ENCODE data around the gene AGXT. TPM values are rescaled to one million over a fixed set of nuclear protein-coding genes. Genes with fewer than 3 reads are reported as not detected.

AGXT gene
- total RNA-seq, 1 experiment from 2014 or later, result 0.20 TPM

DNA sequence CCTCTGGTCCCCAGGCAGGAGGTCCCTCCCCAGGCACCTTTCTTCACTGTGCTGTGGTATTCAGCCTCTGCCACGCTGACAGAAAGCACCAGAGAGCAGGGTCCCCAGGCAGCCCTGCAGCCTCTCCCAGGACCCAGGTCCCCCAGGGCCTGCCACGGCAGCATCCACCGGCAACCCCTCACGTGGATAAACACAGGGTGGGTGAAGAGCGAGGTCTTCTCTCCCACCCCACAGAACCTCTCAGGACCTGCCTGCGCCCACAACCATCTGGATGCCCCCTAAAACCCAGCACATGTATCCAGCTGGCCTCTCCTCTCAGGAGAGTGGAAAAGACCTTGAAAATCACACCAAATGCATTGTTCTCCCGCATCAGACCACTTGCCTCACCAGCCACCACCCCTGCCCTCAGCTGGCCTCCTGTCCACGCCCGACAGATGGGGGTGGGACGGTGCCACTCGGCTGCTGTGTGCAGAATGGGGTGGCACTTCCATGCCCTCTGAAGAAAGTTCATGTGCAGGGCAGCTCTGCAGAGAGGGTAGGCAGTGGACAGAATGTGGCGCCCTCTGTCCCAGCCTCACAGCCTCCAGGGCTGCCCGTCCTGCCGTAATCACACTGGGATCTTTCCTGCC lies 33.5 kb downstream of the AGXT start:
- no peaks in the 10 kb centered on the region for H3K27me3 ChIP-seq (replicated peaks; ENCODE audit: control insufficient read depth, insufficient read depth, low read length)
- TF ChIP-seq, protein P1, sequence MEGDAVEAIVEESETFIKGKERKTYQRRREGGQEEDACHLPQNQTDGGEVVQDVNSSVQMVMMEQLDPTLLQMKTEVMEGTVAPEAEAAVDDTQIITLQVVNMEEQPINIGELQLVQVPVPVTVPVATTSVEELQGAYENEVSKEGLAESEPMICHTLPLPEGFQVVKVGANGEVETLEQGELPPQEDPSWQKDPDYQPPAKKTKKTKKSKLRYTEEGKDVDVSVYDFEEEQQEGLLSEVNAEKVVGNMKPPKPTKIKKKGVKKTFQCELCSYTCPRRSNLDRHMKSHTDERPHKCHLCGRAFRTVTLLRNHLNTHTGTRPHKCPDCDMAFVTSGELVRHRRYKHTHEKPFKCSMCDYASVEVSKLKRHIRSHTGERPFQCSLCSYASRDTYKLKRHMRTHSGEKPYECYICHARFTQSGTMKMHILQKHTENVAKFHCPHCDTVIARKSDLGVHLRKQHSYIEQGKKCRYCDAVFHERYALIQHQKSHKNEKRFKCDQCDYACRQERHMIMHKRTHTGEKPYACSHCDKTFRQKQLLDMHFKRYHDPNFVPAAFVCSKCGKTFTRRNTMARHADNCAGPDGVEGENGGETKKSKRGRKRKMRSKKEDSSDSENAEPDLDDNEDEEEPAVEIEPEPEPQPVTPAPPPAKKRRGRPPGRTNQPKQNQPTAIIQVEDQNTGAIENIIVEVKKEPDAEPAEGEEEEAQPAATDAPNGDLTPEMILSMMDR (IDR thresholded peaks at IDR 0.05; ENCODE audit: insufficient read depth in 1 of 2, low read depth in 1 of 2, low read length in 1 of 2, severe bottlenecking in 1 of 2, unreplicated experiment in 1 of 2), result no peak
- peak overlapping the region; percentile 63 for H3K27ac Mint-ChIP-seq (ENCODE audit: unreplicated experiment)
- no peaks in the 10 kb centered on the region for H3K9me3 ChIP-seq
- intact Hi-C loops (cut with micrococcal nuclease; ENCODE audit: unreplicated experiment), result loop anchor here (2.0 kb wide), 1 partner anchor 45 kb away; no protein-coding TSS in a partner anchor
- DNase-seq, result no peak
- no TSS peak for BruUV-seq (replicated peaks)
- CTCF ChIA-PET, result interaction anchor here (1.0 to 1.4 kb wide), 4 partner anchors 12 to 248 kb away, joined by 3 to 6 read pairs (median 3); partner anchors contain the start of gene PASK
- POLR2A ChIA-PET, result no interaction called here
- no peaks in the 10 kb centered on the region for H3K27me3 Mint-ChIP-seq (ENCODE audit: insufficient read depth, unreplicated experiment)
- H3K4me1 Mint-ChIP-seq (ENCODE audit: low read depth, unreplicated experiment), result peaks cover 26% of the 10 kb centered on the region
- H3K4me3 Mint-ChIP-seq (ENCODE audit: unreplicated experiment), result no peak overlapping the region
- H3K36me3 Mint-ChIP-seq (ENCODE audit: insufficient read depth, unreplicated experiment), result peaks cover 15% of the 10 kb centered on the region
- no peaks in the 10 kb centered on the region for H3K9me3 Mint-ChIP-seq (ENCODE audit: unreplicated experiment)
- no peaks in the 10 kb centered on the region for H3K36me3 ChIP-seq (ENCODE audit: control insufficient read depth, insufficient read depth, low read length)
- no peak overlapping the region for H3K4me3 ChIP-seq (ENCODE audit: low read depth, low read length)
- peaks cover 31% of the 10 kb centered on the region for H3K4me1 ChIP-seq

DNA sequence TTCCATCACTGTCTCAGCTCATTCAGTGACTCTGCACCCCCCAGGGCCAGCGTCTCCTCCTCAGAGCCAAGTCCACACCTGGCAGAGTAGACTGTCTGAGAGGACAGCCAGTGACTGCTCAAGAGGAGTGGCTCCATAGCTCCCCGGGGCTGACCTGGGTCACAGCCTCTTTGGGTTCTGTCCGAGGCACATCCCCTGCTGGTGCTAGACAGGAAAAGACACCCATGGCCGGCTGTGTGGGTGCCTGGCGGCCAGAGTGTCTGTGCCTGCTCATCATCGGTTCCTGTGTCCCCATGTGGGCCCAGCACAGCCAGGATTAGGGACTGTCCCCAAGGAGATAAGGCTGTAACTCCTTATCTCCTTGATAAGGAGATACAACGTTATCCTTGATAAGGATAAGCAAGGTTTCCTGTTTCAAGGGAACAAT lies 34.0 kb downstream of the AGXT start:
- BruUV-seq (replicated peaks), result no TSS peak
- Mint-ChIP-seq H3K4me3 (ENCODE audit: unreplicated experiment) (no peak overlapping the region), H3K9me3 (ENCODE audit: unreplicated experiment) (no peaks in the 10 kb centered on the region), H3K27ac (ENCODE audit: unreplicated experiment) (peak overlapping the region; percentile 63), H3K27me3 (ENCODE audit: insufficient read depth, unreplicated experiment) (no peaks in the 10 kb centered on the region), H3K36me3 (ENCODE audit: insufficient read depth, unreplicated experiment) (peaks cover 15% of the 10 kb centered on the region), H3K4me1 (ENCODE audit: low read depth, unreplicated experiment) (peaks cover 21% of the 10 kb centered on the region)
- no peaks in the 10 kb centered on the region for H3K9me3 ChIP-seq
- CTCF ChIA-PET, result interaction anchor here (1.0 to 1.4 kb wide), 4 partner anchors 12 to 247 kb away, joined by 3 to 6 read pairs (median 3); partner anchors contain the start of gene PASK
- H3K36me3 ChIP-seq (ENCODE audit: control insufficient read depth, insufficient read depth, low read length), result no peaks in the 10 kb centered on the region
- peaks cover 25% of the 10 kb centered on the region for H3K4me1 ChIP-seq
- H3K4me3 ChIP-seq (ENCODE audit: low read depth, low read length), result no peak overlapping the region
- TF ChIP-seq, protein P1 (IDR thresholded peaks at IDR 0.05; ENCODE audit: insufficient read depth in 1 of 2, low read depth in 1 of 2, low read length in 1 of 2, severe bottlenecking in 1 of 2, unreplicated experiment in 1 of 2), result no peak
- intact Hi-C loops (cut with micrococcal nuclease; ENCODE audit: unreplicated experiment), result loop anchor here (2.0 kb wide), 1 partner anchor 46 kb away; no protein-coding TSS in a partner anchor
- peak; percentile 74 to 84 for DNase-seq
- POLR2A ChIA-PET, result no interaction called here
- no peaks in the 10 kb centered on the region for H3K27me3 ChIP-seq (replicated peaks; ENCODE audit: control insufficient read depth, insufficient read depth, low read length)

DNA sequence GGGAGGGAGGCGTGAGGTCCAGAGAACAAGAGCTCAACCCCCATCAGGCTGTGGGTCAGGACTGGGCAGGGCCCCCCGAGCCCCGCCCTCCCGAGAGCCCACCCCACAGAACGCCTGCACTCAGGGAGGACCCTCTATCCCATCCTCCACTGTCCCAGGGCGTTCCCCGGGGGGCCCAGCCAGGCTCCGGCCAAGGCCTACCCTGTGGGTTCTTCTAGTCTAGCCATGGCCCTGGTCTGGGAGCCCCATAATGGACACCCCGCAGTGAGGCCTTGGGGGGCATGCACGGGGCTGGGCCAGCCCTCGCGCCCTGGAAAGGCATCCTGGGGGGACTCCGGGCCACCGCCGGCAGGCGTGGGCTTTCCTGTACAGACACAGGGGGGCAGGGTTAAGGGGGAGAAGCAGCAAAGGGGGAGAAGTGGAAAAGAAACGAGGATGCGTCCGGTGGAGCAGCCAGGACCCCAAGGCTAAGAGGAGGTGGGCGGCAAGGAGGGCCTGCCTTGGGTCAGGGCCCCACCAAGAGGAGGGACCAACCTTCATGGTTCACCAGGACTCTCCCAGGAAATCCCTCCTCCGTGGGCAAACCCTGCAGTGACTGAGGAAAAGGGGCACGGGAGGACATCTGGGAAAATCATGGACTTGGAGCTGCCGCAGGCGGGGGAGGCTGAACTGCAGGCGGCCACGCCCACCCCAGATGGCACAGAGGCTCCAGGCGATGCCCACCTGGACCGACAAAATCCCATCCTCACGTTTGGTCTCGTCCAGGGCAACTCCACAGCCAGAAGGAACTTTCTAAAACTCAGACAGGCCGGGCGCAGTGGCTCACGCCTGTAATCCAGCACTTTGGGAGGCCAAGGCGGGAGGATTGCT lies 34.8 kb downstream of the AGXT start:
- no TSS peak for BruUV-seq (replicated peaks)
- intact Hi-C loops (cut with micrococcal nuclease; ENCODE audit: unreplicated experiment), result loop anchor here (2.0 kb wide), 1 partner anchor 47 kb away; no protein-coding TSS in a partner anchor
- H3K36me3 Mint-ChIP-seq (ENCODE audit: insufficient read depth, unreplicated experiment), result peaks cover 15% of the 10 kb centered on the region
- peaks cover 17% of the 10 kb centered on the region for H3K4me1 ChIP-seq
- H3K9me3 Mint-ChIP-seq (ENCODE audit: unreplicated experiment), result no peaks in the 10 kb centered on the region
- no peak overlapping the region for H3K4me3 Mint-ChIP-seq (ENCODE audit: unreplicated experiment)
- peaks cover 14% of the 10 kb centered on the region for H3K4me1 Mint-ChIP-seq (ENCODE audit: low read depth, unreplicated experiment)
- H3K27me3 Mint-ChIP-seq (ENCODE audit: insufficient read depth, unreplicated experiment), result no peaks in the 10 kb centered on the region
- TF ChIP-seq, protein P1 (IDR thresholded peaks at IDR 0.05; ENCODE audit: insufficient read depth in 1 of 2, low read depth in 1 of 2, low read length in 1 of 2, severe bottlenecking in 1 of 2, unreplicated experiment in 1 of 2), result no peak
- no peaks in the 10 kb centered on the region for H3K27me3 ChIP-seq (replicated peaks; ENCODE audit: control insufficient read depth, insufficient read depth, low read length)
- H3K36me3 ChIP-seq (ENCODE audit: control insufficient read depth, insufficient read depth, low read length), result no peaks in the 10 kb centered on the region
- ChIA-PET POLR2A (no interaction called here), CTCF (interaction anchor here (1.0 to 1.4 kb wide), 4 partner anchors 11 to 246 kb away, joined by 3 to 6 read pairs (median 3); partner anchors contain the start of gene PASK)
- H3K4me3 ChIP-seq (ENCODE audit: low read depth, low read length), result no peak overlapping the region
- H3K9me3 ChIP-seq, result no peaks in the 10 kb centered on the region
- H3K27ac Mint-ChIP-seq (ENCODE audit: unreplicated experiment), result peak overlapping the region; percentile 63
- DNase-seq, result no peak

Data from Caco-2 (cell line).